A549 (cell line): ENCODE data around the gene CYP3A4.

Experiments used
- BHLHE40 ChIP-seq: IDR thresholded peaks from 2 replicates; pipeline ENCODE4 v1.6.1; 2012; ENCODE audit warnings: low read depth, low read length, inconsistent platforms
- CHD2 ChIP-seq: fragments of 150-350 bp; IDR thresholded peaks from 2 replicates; pipeline ENCODE4 v1.6.1; 2014; ENCODE audit warnings: low read length; ENCODE audit not compliant: partially characterized antibody
- CHD4 ChIP-seq: fragments of 200-600 bp; sonication (generic); IDR thresholded peaks from 2 replicates; pipeline ENCODE4 v1.6.1; 2016; ENCODE audit warnings: antibody characterized with exemption, mild to moderate bottlenecking, borderline replicate concordance
- CTCF ChIP-seq: fragments of >200 bp; sonication (Bioruptor Twin); formaldehyde crosslinking; IDR thresholded peaks from 3 replicates; pipeline ENCODE4 v1.5.1; 2016
- KDM5A ChIP-seq: fragments of 200-600 bp; sonication (generic); IDR thresholded peaks from 2 replicates; pipeline ENCODE4 v1.6.1; 2016; ENCODE audit warnings: antibody characterized with exemption, mild to moderate bottlenecking
- MAFK ChIP-seq: fragments of 450-650 bp; IDR thresholded peaks from 2 replicates; pipeline ENCODE4 v1.6.1; 2014; ENCODE audit not compliant: partially characterized antibody
- NFE2L2 ChIP-seq: fragments of 150-350 bp; conservative IDR thresholded peaks from 2 replicates; pipeline ENCODE4 v1.6.1; 2014; ENCODE audit warnings: low read length
- POLR2A ChIP-seq: IDR thresholded peaks from 2 replicates; pipeline ENCODE4 v1.6.1; 2012; ENCODE audit warnings: mild to moderate bottlenecking, low read length
- RAD21 ChIP-seq, 2 experiments: fragments of >200 bp in 1 of 2; sonication (Bioruptor Twin) in 1 of 2; formaldehyde crosslinking in 1 of 2; IDR thresholded peaks in 1 of 2; conservative IDR thresholded peaks in 1 of 2; 2 replicates in 1 of 2; 3 replicates in 1 of 2; pipeline ENCODE4 v1.6.1; 2012 to 2018; ENCODE audit warnings: inconsistent platforms in 1 of 2
- REST ChIP-seq: fragments of 200-600 bp; sonication (generic); IDR thresholded peaks from 2 replicates; pipeline ENCODE4 v1.6.1; 2016; ENCODE audit warnings: antibody characterized with exemption, mild to moderate bottlenecking, moderate library complexity
- RFX5 ChIP-seq: fragments of 450-650 bp; IDR thresholded peaks from 2 replicates; pipeline ENCODE4 v1.7.1; 2014; ENCODE audit warnings: antibody characterized with exemption, mild to moderate bottlenecking, moderate library complexity
- SMC3 ChIP-seq: fragments of >200 bp; sonication (Bioruptor Twin); formaldehyde crosslinking; IDR thresholded peaks from 3 replicates; pipeline ENCODE4 v1.6.1; 2018; ENCODE audit warnings: inconsistent platforms
- SREBF2 ChIP-seq: fragments of 450-650 bp; IDR thresholded peaks from 2 replicates; pipeline ENCODE4 v1.6.1; 2014; ENCODE audit warnings: mild to moderate bottlenecking, moderate library complexity

GRCh38 chr7:99784007-99784406 lies at the start of gene CYP3A4:
- TF ChIP-seq RFX5 (no peak), BHLHE40 (no peak), CHD2 (no peak), MAFK (no peak), POLR2A (no peak), REST (no peak), CTCF (no peak), CHD4 (no peak), RAD21 (conservative IDR thresholded peaks at IDR 0.05 in 1 of 2, IDR thresholded peaks at IDR 0.05 in 1 of 2) (no peak), SMC3 (no peak), NFE2L2 (no peak), SREBF2 (no peak), KDM5A (no peak)
